ENCODE data around the gene ZCCHC24. TPM values are rescaled to one million over a fixed set of nuclear protein-coding genes. Genes with fewer than 3 reads are reported as not detected.

The ZCCHC24 gene
- total and polyA plus RNA-seq, 4 donors = 42.2 to 99.6 (median 69.8) TPM

GRCh38 chr10:79355420-79356017 is 89.9 kb downstream of the ZCCHC24 start:
- intact Hi-C loops (cut with DNase I) = no loop called here
- WGBS, 2 donors = 88 to 89% methylated on average over 6 of the region's 6 CpGs
- ATAC-seq (ENCODE audit: low FRiP score) = no peak
- no peaks in the 10 kb centered on the region for H3K9me3 ChIP-seq (ENCODE audit: control insufficient read depth, low read length)
- peaks cover 2% of the 10 kb centered on the region in 2 donors for H3K36me3 ChIP-seq (ENCODE audit: control insufficient read depth in 1 of 2, insufficient read depth in 2 of 2, low read length in 1 of 2)
- DNase-seq = peak in 1 of 2 donors; percentile 11
- H3K4me3 ChIP-seq (ENCODE audit: low read length in 2 of 2) = no peak overlapping the region
- H3K27me3 ChIP-seq (ENCODE audit: control insufficient read depth in 1 of 2, insufficient read depth in 2 of 2, low read length in 1 of 2) = no peaks in the 10 kb centered on the region
- H3K4me1 ChIP-seq (ENCODE audit: control insufficient read depth in 1 of 2, insufficient read depth in 2 of 2, low read length in 2 of 2) = no peaks in the 10 kb centered on the region
- no peak overlapping the region for H3K27ac ChIP-seq (ENCODE audit: low read depth in 1 of 2, low read length in 2 of 2)

- 89 to 93% methylated on average over 6 of the region's 6 CpGs for WGBS, 2 donors
- H3K9me3 ChIP-seq (ENCODE audit: control insufficient read depth, low read length) = no peaks in the 10 kb centered on the region
- peak in 1 of 2 donors; percentile 23 for DNase-seq
- no peak for ATAC-seq (ENCODE audit: low FRiP score)
- no peak overlapping the region for H3K4me3 ChIP-seq (ENCODE audit: low read length in 2 of 2)
- H3K27ac ChIP-seq (ENCODE audit: low read depth in 1 of 2, low read length in 2 of 2) = no peak overlapping the region
- H3K27me3 ChIP-seq (ENCODE audit: control insufficient read depth in 1 of 2, insufficient read depth in 2 of 2, low read length in 1 of 2) = no peaks in the 10 kb centered on the region
- intact Hi-C loops (cut with DNase I) = no loop called here
- H3K36me3 ChIP-seq (ENCODE audit: control insufficient read depth in 1 of 2, insufficient read depth in 2 of 2, low read length in 1 of 2) = peaks cover 2% of the 10 kb centered on the region in 2 donors
- H3K4me1 ChIP-seq (ENCODE audit: control insufficient read depth in 1 of 2, insufficient read depth in 2 of 2, low read length in 2 of 2) = no peaks in the 10 kb centered on the region
Measured at GRCh38 chr10:79354615-79355014, 90.8 kb downstream of the ZCCHC24 start.

GRCh38 chr10:79354141-79354540 is 91.3 kb downstream of the ZCCHC24 start:
- no peak for ATAC-seq (ENCODE audit: low FRiP score)
- H3K4me3 ChIP-seq (ENCODE audit: low read length in 2 of 2) = no peak overlapping the region
- WGBS, 2 donors = 75 to 76% methylated on average over 3 of the region's 3 CpGs
- no peak overlapping the region for H3K27ac ChIP-seq (ENCODE audit: low read depth in 1 of 2, low read length in 2 of 2)
- no peaks in the 10 kb centered on the region for H3K27me3 ChIP-seq (ENCODE audit: control insufficient read depth in 1 of 2, insufficient read depth in 2 of 2, low read length in 1 of 2)
- H3K36me3 ChIP-seq (ENCODE audit: control insufficient read depth in 1 of 2, insufficient read depth in 2 of 2, low read length in 1 of 2) = peaks cover 2% of the 10 kb centered on the region in 2 donors
- peak in 1 of 2 donors; percentile 5 for DNase-seq
- no peaks in the 10 kb centered on the region for H3K9me3 ChIP-seq (ENCODE audit: control insufficient read depth, low read length)
- intact Hi-C loops (cut with DNase I) = no loop called here
- no peaks in the 10 kb centered on the region for H3K4me1 ChIP-seq (ENCODE audit: control insufficient read depth in 1 of 2, insufficient read depth in 2 of 2, low read length in 2 of 2)

- H3K27me3 ChIP-seq (ENCODE audit: control insufficient read depth in 1 of 2, insufficient read depth in 2 of 2, low read length in 1 of 2) = no peaks in the 10 kb centered on the region
- no peaks in the 10 kb centered on the region for H3K9me3 ChIP-seq (ENCODE audit: control insufficient read depth, low read length)
- peaks cover 2% of the 10 kb centered on the region in 2 donors for H3K36me3 ChIP-seq (ENCODE audit: control insufficient read depth in 1 of 2, insufficient read depth in 2 of 2, low read length in 1 of 2)
- H3K4me1 ChIP-seq (ENCODE audit: control insufficient read depth in 1 of 2, insufficient read depth in 2 of 2, low read length in 2 of 2) = no peaks in the 10 kb centered on the region
- H3K4me3 ChIP-seq (ENCODE audit: low read length in 2 of 2) = no peak overlapping the region
- DNase-seq (peak in 1 of 2 donors; percentile 46), ATAC-seq (ENCODE audit: low FRiP score) (no peak)
- H3K27ac ChIP-seq (ENCODE audit: low read depth in 1 of 2, low read length in 2 of 2) = no peak overlapping the region
- intact Hi-C loops (cut with DNase I) = no loop called here
- WGBS, 2 donors = 88 to 91% methylated on average over 11 of the region's 11 CpGs
Measured at GRCh38 chr10:79353726-79354125, 91.7 kb downstream of the ZCCHC24 start.

- Histone ChIP-seq H3K4me1 (ENCODE audit: control insufficient read depth in 1 of 2, insufficient read depth in 2 of 2, low read length in 2 of 2) (no peaks in the 10 kb centered on the region), H3K27me3 (ENCODE audit: control insufficient read depth in 1 of 2, insufficient read depth in 2 of 2, low read length in 1 of 2) (no peaks in the 10 kb centered on the region), H3K36me3 (ENCODE audit: control insufficient read depth in 1 of 2, insufficient read depth in 2 of 2, low read length in 1 of 2) (peaks cover 0 to 2% of the 10 kb centered on the region in 2 donors), H3K9me3 (ENCODE audit: control insufficient read depth, low read length) (no peaks in the 10 kb centered on the region), H3K27ac (ENCODE audit: low read depth in 1 of 2, low read length in 2 of 2) (no peak overlapping the region), H3K4me3 (ENCODE audit: low read length in 2 of 2) (no peak overlapping the region)
- intact Hi-C loops (cut with DNase I) = no loop called here
- ATAC-seq (ENCODE audit: low FRiP score) = no peak
- 87 to 89% methylated on average over 8 of the region's 8 CpGs for WGBS, 2 donors
- peak in 1 of 2 donors; percentile 45 for DNase-seq
Measured at GRCh38 chr10:79353000-79353406, 92.4 kb downstream of the ZCCHC24 start.

GRCh38 chr10:79352035-79352877 is 93.2 kb downstream of the ZCCHC24 start:
- DNase-seq (peak in 1 of 2 donors; percentile 30), ATAC-seq (ENCODE audit: low FRiP score) (no peak)
- WGBS, 2 donors = 95% methylated on average over 11 of the region's 11 CpGs
- intact Hi-C loops (cut with DNase I) = no loop called here
- Histone ChIP-seq H3K36me3 (ENCODE audit: control insufficient read depth in 1 of 2, insufficient read depth in 2 of 2, low read length in 1 of 2) (peaks cover 0 to 2% of the 10 kb centered on the region in 2 donors), H3K4me3 (ENCODE audit: low read length in 2 of 2) (no peak overlapping the region), H3K4me1 (ENCODE audit: control insufficient read depth in 1 of 2, insufficient read depth in 2 of 2, low read length in 2 of 2) (no peaks in the 10 kb centered on the region), H3K27ac (ENCODE audit: low read depth in 1 of 2, low read length in 2 of 2) (no peak overlapping the region), H3K27me3 (ENCODE audit: control insufficient read depth in 1 of 2, insufficient read depth in 2 of 2, low read length in 1 of 2) (no peaks in the 10 kb centered on the region), H3K9me3 (ENCODE audit: control insufficient read depth, low read length) (no peaks in the 10 kb centered on the region)

GRCh38 chr10:79351332-79351731 is 94.1 kb downstream of the ZCCHC24 start:
- ATAC-seq (ENCODE audit: low FRiP score) (no peak), DNase-seq (peak in 1 of 2 donors; percentile 29)
- Histone ChIP-seq H3K9me3 (ENCODE audit: control insufficient read depth, low read length) (no peaks in the 10 kb centered on the region), H3K27me3 (ENCODE audit: control insufficient read depth in 1 of 2, insufficient read depth in 2 of 2, low read length in 1 of 2) (no peaks in the 10 kb centered on the region), H3K27ac (ENCODE audit: low read depth in 1 of 2, low read length in 2 of 2) (no peak overlapping the region), H3K4me1 (ENCODE audit: control insufficient read depth in 1 of 2, insufficient read depth in 2 of 2, low read length in 2 of 2) (no peaks in the 10 kb centered on the region), H3K36me3 (ENCODE audit: control insufficient read depth in 1 of 2, insufficient read depth in 2 of 2, low read length in 1 of 2) (peaks cover 0 to 2% of the 10 kb centered on the region in 2 donors), H3K4me3 (ENCODE audit: low read length in 2 of 2) (no peak overlapping the region)
- WGBS, 2 donors = 92 to 96% methylated on average over 13 of the region's 13 CpGs
- intact Hi-C loops (cut with DNase I) = no loop called here

GRCh38 chr10:79350407-79351154 is 94.8 kb downstream of the ZCCHC24 start:
- intact Hi-C loops (cut with DNase I) = no loop called here
- H3K9me3 ChIP-seq (ENCODE audit: control insufficient read depth, low read length) = no peaks in the 10 kb centered on the region
- H3K27ac ChIP-seq (ENCODE audit: low read depth in 1 of 2, low read length in 2 of 2) = no peak overlapping the region
- peaks cover 0 to 2% of the 10 kb centered on the region in 2 donors for H3K36me3 ChIP-seq (ENCODE audit: control insufficient read depth in 1 of 2, insufficient read depth in 2 of 2, low read length in 1 of 2)
- H3K27me3 ChIP-seq (ENCODE audit: control insufficient read depth in 1 of 2, insufficient read depth in 2 of 2, low read length in 1 of 2) = no peaks in the 10 kb centered on the region
- no peaks in the 10 kb centered on the region for H3K4me1 ChIP-seq (ENCODE audit: control insufficient read depth in 1 of 2, insufficient read depth in 2 of 2, low read length in 2 of 2)
- no peak overlapping the region for H3K4me3 ChIP-seq (ENCODE audit: low read length in 2 of 2)
- WGBS, 2 donors = 93 to 95% methylated on average over 21 of the region's 21 CpGs
- ATAC-seq (ENCODE audit: low FRiP score) (no peak), DNase-seq (peak in 1 of 2 donors; percentile 44)
